ENCODE data around the gene UNC5C. TPM values are rescaled to one million over a fixed set of nuclear protein-coding genes. Genes with fewer than 3 reads are reported as not detected.

UNC5C gene
- total and polyA plus RNA-seq, 3 donors from 2014 or later: 6.8 to 22.8 (median 20.5) TPM

DNA sequence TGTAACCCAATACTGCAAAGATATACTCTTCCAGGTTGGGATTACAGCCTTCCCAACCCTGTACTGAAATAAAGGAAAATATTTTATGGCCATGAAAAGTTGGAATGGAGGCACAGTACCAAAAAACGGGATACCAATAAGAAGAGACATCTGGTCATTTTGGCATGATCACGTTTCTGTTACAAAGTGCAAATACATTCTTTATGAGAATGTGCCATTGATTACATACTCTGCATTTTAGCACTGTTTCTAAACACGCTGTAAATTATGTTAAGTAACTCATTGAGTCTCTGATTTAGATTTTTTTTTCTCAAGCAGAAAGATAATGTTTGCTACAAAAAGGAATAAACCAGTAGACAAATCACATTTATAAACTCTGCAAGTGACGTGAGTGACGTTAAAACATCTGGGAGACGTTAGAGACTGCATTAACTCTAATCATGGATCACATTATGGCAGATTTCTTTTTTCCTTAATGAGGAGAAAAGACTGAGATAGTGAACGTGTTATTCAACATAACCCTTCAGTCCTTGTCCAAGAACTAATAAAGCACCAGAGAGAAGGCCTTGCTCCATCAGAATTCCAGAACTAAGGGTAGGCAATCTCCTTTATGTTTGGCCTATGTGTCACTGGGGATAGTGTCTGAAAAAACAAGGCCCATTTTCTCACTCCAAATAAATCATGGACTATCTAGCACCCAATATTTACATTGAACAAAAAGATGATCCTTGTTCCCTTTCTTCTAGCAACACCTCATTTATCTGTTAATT, 31.0 kb downstream of the UNC5C start:
- WGBS, 2 donors: 60 to 69% methylated on average over 7 of the region's 7 CpGs
- no peaks in the 10 kb centered on the region for H3K4me1 ChIP-seq
- intact Hi-C loops (cut with DNase I; ENCODE audit: low total_unique reads): no loop called here
- no peak overlapping the region for H3K27ac ChIP-seq
- TF ChIP-seq POLR2A (IDR thresholded peaks at IDR 0.05): no peak
- TF ChIP-seq, protein P1, sequence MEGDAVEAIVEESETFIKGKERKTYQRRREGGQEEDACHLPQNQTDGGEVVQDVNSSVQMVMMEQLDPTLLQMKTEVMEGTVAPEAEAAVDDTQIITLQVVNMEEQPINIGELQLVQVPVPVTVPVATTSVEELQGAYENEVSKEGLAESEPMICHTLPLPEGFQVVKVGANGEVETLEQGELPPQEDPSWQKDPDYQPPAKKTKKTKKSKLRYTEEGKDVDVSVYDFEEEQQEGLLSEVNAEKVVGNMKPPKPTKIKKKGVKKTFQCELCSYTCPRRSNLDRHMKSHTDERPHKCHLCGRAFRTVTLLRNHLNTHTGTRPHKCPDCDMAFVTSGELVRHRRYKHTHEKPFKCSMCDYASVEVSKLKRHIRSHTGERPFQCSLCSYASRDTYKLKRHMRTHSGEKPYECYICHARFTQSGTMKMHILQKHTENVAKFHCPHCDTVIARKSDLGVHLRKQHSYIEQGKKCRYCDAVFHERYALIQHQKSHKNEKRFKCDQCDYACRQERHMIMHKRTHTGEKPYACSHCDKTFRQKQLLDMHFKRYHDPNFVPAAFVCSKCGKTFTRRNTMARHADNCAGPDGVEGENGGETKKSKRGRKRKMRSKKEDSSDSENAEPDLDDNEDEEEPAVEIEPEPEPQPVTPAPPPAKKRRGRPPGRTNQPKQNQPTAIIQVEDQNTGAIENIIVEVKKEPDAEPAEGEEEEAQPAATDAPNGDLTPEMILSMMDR (IDR thresholded peaks at IDR 0.05): no peak
- no peaks in the 10 kb centered on the region for H3K27me3 ChIP-seq
- H3K9me3 ChIP-seq: no peaks in the 10 kb centered on the region
- no peaks in the 10 kb centered on the region for H3K36me3 ChIP-seq (ENCODE audit: low read depth, missing control alignments)
- DNase-seq: no peak
- no peak overlapping the region for H3K4me3 ChIP-seq

DNA sequence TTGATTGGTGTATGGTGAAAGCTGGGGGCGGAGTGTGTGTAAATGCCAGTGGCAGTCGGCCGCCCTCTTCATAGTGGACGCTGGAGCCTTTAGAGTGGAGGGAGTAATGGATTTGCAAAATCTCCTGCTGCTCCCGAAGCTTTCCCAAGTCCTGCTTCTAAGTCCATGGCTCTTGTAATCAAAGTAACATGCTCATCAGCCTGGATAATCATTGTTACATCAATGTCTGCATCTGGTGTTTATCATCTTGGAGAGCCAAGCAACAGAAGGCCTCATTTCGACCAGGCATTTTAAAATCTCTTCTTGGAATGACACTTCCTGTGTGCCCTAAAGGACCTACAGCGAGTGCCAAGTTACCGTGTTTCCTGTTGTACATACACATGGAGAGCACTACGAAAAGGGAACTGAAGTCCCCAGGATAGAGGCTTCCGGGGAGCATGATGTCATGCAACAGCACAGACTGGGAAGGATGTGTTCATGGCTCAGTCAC, 32.2 kb downstream of the UNC5C start:
- WGBS, 2 donors: 53 to 70% methylated on average over 6 to 10 of the region's 10 CpGs
- Histone ChIP-seq H3K9me3 (no peaks in the 10 kb centered on the region), H3K4me3 (no peak overlapping the region), H3K36me3 (ENCODE audit: low read depth, missing control alignments) (no peaks in the 10 kb centered on the region), H3K27me3 (no peaks in the 10 kb centered on the region), H3K4me1 (no peaks in the 10 kb centered on the region), H3K27ac (no peak overlapping the region)
- intact Hi-C loops (cut with DNase I; ENCODE audit: low total_unique reads): no loop called here
- DNase-seq: no peak
- no peak for TF ChIP-seq POLR2A (IDR thresholded peaks at IDR 0.05)
- TF ChIP-seq, protein P1 (IDR thresholded peaks at IDR 0.05): no peak

DNA sequence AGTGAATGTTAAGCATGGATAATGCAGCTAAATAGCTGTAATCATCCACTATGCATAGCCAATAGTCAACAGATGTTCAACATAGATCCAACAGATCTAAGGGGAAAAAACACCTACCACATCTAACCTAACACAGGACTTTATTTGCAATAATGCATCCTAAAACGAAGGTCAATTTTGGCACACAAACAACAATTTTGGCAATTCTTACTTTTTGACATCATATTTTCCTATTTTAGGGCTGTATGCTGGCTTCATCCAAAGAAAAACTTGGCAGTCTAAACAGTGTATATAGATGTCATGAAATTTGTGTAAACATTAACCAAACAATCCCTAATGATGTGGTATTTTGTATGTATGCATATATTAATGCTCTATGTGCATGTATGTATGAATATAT, 33.2 kb downstream of the UNC5C start:
- TF ChIP-seq, protein P1 (IDR thresholded peaks at IDR 0.05): no peak
- DNase-seq: no peak
- Histone ChIP-seq H3K36me3 (ENCODE audit: low read depth, missing control alignments) (no peaks in the 10 kb centered on the region), H3K4me1 (no peaks in the 10 kb centered on the region), H3K4me3 (no peak overlapping the region), H3K27ac (no peak overlapping the region), H3K9me3 (no peaks in the 10 kb centered on the region), H3K27me3 (no peaks in the 10 kb centered on the region)
- intact Hi-C loops (cut with DNase I; ENCODE audit: low total_unique reads): no loop called here
- WGBS, 2 donors: 47 to 56% methylated on average over 1 of the region's 1 CpG

DNA sequence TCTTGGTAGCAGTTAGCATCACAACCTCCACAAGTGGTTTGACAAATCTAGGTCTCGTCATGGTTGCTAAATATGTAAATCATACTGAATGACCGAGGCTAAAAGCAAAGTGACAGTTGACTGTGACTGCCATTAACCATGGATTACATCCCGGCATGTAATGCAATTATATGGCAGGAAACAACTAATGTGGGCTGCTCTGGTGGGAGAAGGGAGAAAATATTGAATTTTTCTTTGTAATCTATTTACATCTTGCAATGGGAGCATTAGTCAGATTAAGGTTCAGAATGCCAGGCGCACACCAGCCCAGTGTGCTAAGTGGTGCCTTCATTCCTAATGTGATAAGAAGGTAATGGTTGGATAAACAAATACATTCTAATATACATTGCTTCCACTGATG, 35.8 kb downstream of the UNC5C start:
- TF ChIP-seq, protein P1 (IDR thresholded peaks at IDR 0.05): no peak
- no peak overlapping the region for H3K27ac ChIP-seq
- no peaks in the 10 kb centered on the region for H3K36me3 ChIP-seq (ENCODE audit: low read depth, missing control alignments)
- no peaks in the 10 kb centered on the region for H3K27me3 ChIP-seq
- H3K4me1 ChIP-seq: no peaks in the 10 kb centered on the region
- H3K9me3 ChIP-seq: no peaks in the 10 kb centered on the region
- no peak for DNase-seq
- intact Hi-C loops (cut with DNase I; ENCODE audit: low total_unique reads): no loop called here
- H3K4me3 ChIP-seq: no peak overlapping the region
- 93 to 96% methylated on average over 4 of the region's 4 CpGs for WGBS, 2 donors

DNA sequence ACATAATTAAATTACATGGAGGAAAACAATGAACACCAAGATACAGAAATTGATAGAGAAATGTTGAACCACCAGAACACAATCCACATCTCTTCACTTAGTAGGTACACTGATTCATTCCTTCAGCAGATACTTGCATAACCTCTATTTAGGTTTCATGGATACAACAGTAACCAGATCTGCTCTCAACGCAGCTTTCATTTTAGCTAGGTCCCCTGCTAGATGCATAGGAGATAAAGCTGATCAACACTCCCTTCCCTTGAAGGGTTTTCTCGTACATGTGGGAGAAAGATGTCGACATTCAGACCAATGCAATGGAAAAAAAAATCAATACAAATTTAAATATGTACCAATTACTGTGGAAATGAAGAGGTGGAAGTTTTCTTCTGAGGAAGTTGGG, 37.3 kb downstream of the UNC5C start:
- no peak for DNase-seq
- Histone ChIP-seq H3K9me3 (no peaks in the 10 kb centered on the region), H3K27ac (no peak overlapping the region), H3K36me3 (ENCODE audit: low read depth, missing control alignments) (no peaks in the 10 kb centered on the region), H3K27me3 (no peaks in the 10 kb centered on the region), H3K4me1 (no peaks in the 10 kb centered on the region), H3K4me3 (no peak overlapping the region)
- WGBS, 2 donors: 87 to 93% methylated on average over 3 of the region's 3 CpGs
- intact Hi-C loops (cut with DNase I; ENCODE audit: low total_unique reads): no loop called here
- no peak for TF ChIP-seq POLR2A (IDR thresholded peaks at IDR 0.05)
- TF ChIP-seq, protein P1 (IDR thresholded peaks at IDR 0.05): no peak
